HEK293 (cell line): ENCODE measurements around the gene ACADVL.

Experiments used
- IKZF3 ChIP-seq: fragments of 450-650 bp; IDR thresholded peaks from 2 replicates; pipeline ENCODE4 v1.5.0; 2018; ENCODE audit warnings: missing biosample characterization, mild to moderate bottlenecking, missing genetic modification characterization, moderate library complexity
- KLF1 ChIP-seq: fragments of 450-650 bp; formaldehyde crosslinking; IDR thresholded peaks from 2 replicates; pipeline ENCODE4 v1.5.1; 2016; ENCODE audit warnings: missing biosample characterization, missing genetic modification characterization
- KLF7 ChIP-seq: fragments of 450-650 bp; formaldehyde crosslinking; IDR thresholded peaks from 2 replicates; pipeline ENCODE4 v1.5.1; 2016; ENCODE audit warnings: missing biosample characterization, missing genetic modification characterization, borderline replicate concordance
- PRDM4 ChIP-seq: fragments of 450-650 bp; formaldehyde crosslinking; IDR thresholded peaks from 2 replicates; pipeline ENCODE4 v1.5.1; 2017; ENCODE audit warnings: missing biosample characterization, missing genetic modification characterization
- YY1 ChIP-seq: fragments of 450-650 bp; formaldehyde crosslinking; IDR thresholded peaks from 2 replicates; pipeline ENCODE4 v1.5.1; 2018; ENCODE audit warnings: missing biosample characterization, missing genetic modification characterization
- ZBTB10 ChIP-seq: fragments of 450-650 bp; formaldehyde crosslinking; IDR thresholded peaks from 2 replicates; pipeline ENCODE4 v1.5.1; 2016; ENCODE audit warnings: missing biosample characterization, missing genetic modification characterization
- ZBTB17 ChIP-seq: fragments of 450-650 bp; formaldehyde crosslinking; IDR thresholded peaks from 2 replicates; pipeline ENCODE4 v1.5.1; 2016; ENCODE audit warnings: missing biosample characterization, missing genetic modification characterization
- ZBTB26 ChIP-seq: fragments of 450-650 bp; formaldehyde crosslinking; optimal IDR thresholded peaks from 2 replicates; pipeline ENCODE3; 2016; ENCODE audit warnings: missing biosample characterization, mild to moderate bottlenecking, missing genetic modification characterization
- ZBTB49 ChIP-seq: fragments of 450-650 bp; formaldehyde crosslinking; IDR thresholded peaks from 2 replicates; pipeline ENCODE4 v1.5.1; 2016; ENCODE audit warnings: missing biosample characterization, missing genetic modification characterization, low read depth
- ZNF157 ChIP-seq: fragments of 450-650 bp; formaldehyde crosslinking; IDR thresholded peaks from 2 replicates; pipeline ENCODE4 v1.5.1; 2016; ENCODE audit warnings: missing biosample characterization, missing genetic modification characterization
- ZNF169 ChIP-seq: fragments of 450-650 bp; formaldehyde crosslinking; IDR thresholded peaks from 2 replicates; pipeline ENCODE4 v1.5.1; 2016; ENCODE audit warnings: missing biosample characterization, missing genetic modification characterization
- ZNF211 ChIP-seq: fragments of 450-650 bp; formaldehyde crosslinking; IDR thresholded peaks from 2 replicates; pipeline ENCODE4 v1.5.1; 2016; ENCODE audit warnings: low read depth, missing biosample characterization, missing genetic modification characterization
- ZNF239 ChIP-seq: fragments of 450-650 bp; formaldehyde crosslinking; IDR thresholded peaks from 2 replicates; pipeline ENCODE4 v1.5.1; 2016; ENCODE audit warnings: missing biosample characterization, missing genetic modification characterization
- ZNF292 ChIP-seq: fragments of 450-650 bp; formaldehyde crosslinking; IDR thresholded peaks from 2 replicates; pipeline ENCODE4 v1.5.1; 2016; ENCODE audit warnings: low read depth, missing biosample characterization, missing genetic modification characterization, borderline replicate concordance
- ZNF335 ChIP-seq: fragments of 450-650 bp; formaldehyde crosslinking; conservative IDR thresholded peaks from 2 replicates; pipeline ENCODE4 v1.5.1; 2016; ENCODE audit warnings: missing biosample characterization, missing genetic modification characterization
- ZNF366 ChIP-seq: fragments of 450-650 bp; formaldehyde crosslinking; conservative IDR thresholded peaks from 2 replicates; pipeline ENCODE4 v1.5.1; 2016; ENCODE audit warnings: missing biosample characterization, missing genetic modification characterization
- ZNF501 ChIP-seq: fragments of 450-650 bp; formaldehyde crosslinking; IDR thresholded peaks from 2 replicates; pipeline ENCODE4 v1.5.1; 2016; ENCODE audit warnings: missing biosample characterization, missing genetic modification characterization
- ZNF561 ChIP-seq: fragments of 450-650 bp; IDR thresholded peaks from 2 replicates; pipeline ENCODE4 v1.5.1; 2018; ENCODE audit warnings: missing biosample characterization, missing genetic modification characterization, borderline replicate concordance
- ZNF585B ChIP-seq: fragments of 450-650 bp; formaldehyde crosslinking; IDR thresholded peaks from 2 replicates; pipeline ENCODE4 v1.5.1; 2016; ENCODE audit warnings: missing biosample characterization, missing genetic modification characterization
- ZNF639 ChIP-seq: fragments of 450-650 bp; formaldehyde crosslinking; IDR thresholded peaks from 2 replicates; pipeline ENCODE4 v1.5.1; 2016; ENCODE audit warnings: missing biosample characterization, missing genetic modification characterization
- ZNF654 ChIP-seq: fragments of 450-650 bp; formaldehyde crosslinking; IDR thresholded peaks from 2 replicates; pipeline ENCODE4 v1.5.1; 2016; ENCODE audit warnings: low read depth, missing biosample characterization, missing genetic modification characterization
- ZNF701 ChIP-seq: fragments of 450-650 bp; formaldehyde crosslinking; IDR thresholded peaks from 2 replicates; pipeline ENCODE4 v1.5.1; 2016; ENCODE audit warnings: missing biosample characterization, missing genetic modification characterization
- ZNF843 ChIP-seq: fragments of 450-650 bp; formaldehyde crosslinking; IDR thresholded peaks from 2 replicates; pipeline ENCODE4 v1.5.1; 2016; ENCODE audit warnings: missing biosample characterization, missing genetic modification characterization
- ZSCAN16 ChIP-seq: fragments of 450-650 bp; formaldehyde crosslinking; IDR thresholded peaks from 2 replicates; pipeline ENCODE4 v1.5.1; 2016; ENCODE audit warnings: missing biosample characterization, missing genetic modification characterization

ACADVL gene

GRCh38 chr17:7239091-7240027, 19.6 kb downstream of the ACADVL start, which contains the start of gene PHF23 (continued):
- TF ChIP-seq ZBTB17 (peak; percentile 94), ZBTB49 (tag by site-specific recombination) (no peak), ZNF169 (tag by site-specific recombination) (no peak), ZNF501 (tag by site-specific recombination) (peak; percentile 37; the same call in 1 of the 2 replicates), YY1 (tag by site-specific recombination) (peak; percentile 63; the same call in 1 of the 2 replicates), ZNF211 (tag by site-specific recombination) (no peak), KLF1 (tag by site-specific recombination) (no peak), ZNF292 (tag by site-specific recombination) (no peak), ZBTB26 (peak; percentile 63), ZSCAN16 (tag by site-specific recombination) (no peak), KLF7 (no peak), ZNF561 (peak; percentile 90; the same call in 1 of the 2 replicates), ZNF585B (no peak), ZNF239 (tag by site-specific recombination) (no peak), ZNF366 (tag by site-specific recombination) (peak; percentile 100), ZNF843 (0 out of 2 replicates have a peak, but pooled peaks have one; percentile 47), ZBTB10 (peak; percentile 73), ZNF701 (tag by site-specific recombination) (no peak), ZNF654 (no peak), ZNF639 (tag by site-specific recombination) (peak; percentile 12), IKZF3 (peak; percentile 74), ZNF157 (tag by site-specific recombination) (no peak), ZNF335 (tag by site-specific recombination) (peak; percentile 79), PRDM4 (tag by site-specific recombination) (0 out of 2 replicates have a peak, but pooled peaks have one; percentile 14)
- TF ChIP-seq, all 188 proteins: peak for 47
